Stimulated activated CD8-positive, alpha-beta memory T cell treated with anti-CD3 and anti-CD28 coated beads, Interleukin-7, amount 100 ng/mL, for 1 hour (primary cell): ENCODE measurements around the gene ARHGEF1.

Experiments used
- DNase-seq, 2 donors: peaks; one replicate each; pipeline ENCODE4 v3.0.0-alpha.2; 2020; ENCODE audit warnings: low read depth in 2 of 2

The ARHGEF1 gene

DNA sequence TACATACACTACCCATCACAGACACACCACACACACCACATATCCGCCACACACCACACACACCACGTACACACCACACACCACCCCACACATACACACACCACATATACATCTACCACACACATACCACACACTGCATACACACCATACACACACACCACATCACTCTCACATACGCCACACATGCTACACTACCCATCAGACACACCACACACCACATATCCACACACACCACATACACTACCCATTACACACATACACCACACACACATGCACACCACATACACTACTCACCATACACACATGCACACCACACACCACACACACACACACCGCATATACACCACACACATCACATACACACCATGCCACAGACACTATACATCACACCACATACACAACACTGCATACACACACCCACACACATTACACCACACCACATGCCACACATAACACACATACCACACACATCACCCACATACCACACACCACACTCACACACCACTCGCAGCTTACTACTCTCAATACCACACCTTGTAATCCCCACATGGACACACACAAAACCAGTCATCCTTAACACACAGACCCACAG is 35.8 kb downstream of the ARHGEF1 start:
- no peak for DNase-seq

DNA sequence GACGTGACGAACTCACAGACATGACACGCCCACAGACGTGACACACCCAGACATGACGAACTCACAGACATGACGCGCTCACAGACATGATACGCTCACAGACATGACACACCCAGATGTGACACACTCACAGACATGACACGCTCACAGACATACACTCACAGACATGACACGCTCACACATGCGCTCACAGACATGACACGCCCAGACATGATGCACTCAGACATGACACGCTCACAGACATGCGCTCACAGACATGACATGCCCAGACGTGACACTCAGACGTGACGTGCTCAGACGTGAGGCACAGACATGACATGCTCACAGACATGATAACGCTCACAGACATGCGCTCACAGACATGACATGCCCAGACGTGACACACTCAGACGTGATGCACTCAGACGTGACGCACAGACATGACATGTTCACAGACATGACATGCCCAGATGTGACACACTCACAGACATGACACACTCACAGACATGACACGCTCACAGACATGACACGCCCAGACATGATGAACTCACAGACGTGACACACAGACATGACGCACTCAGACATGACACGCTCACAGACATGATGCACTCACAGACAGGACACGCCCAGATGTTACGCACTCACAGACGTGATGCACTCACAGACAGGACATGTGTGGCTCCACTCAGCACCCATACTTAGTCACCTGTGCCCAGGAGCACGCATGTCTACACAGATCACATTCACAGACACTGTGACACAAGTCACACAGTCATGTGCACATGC is 37.1 kb downstream of the ARHGEF1 start:
- DNase-seq: no peak

DNA sequence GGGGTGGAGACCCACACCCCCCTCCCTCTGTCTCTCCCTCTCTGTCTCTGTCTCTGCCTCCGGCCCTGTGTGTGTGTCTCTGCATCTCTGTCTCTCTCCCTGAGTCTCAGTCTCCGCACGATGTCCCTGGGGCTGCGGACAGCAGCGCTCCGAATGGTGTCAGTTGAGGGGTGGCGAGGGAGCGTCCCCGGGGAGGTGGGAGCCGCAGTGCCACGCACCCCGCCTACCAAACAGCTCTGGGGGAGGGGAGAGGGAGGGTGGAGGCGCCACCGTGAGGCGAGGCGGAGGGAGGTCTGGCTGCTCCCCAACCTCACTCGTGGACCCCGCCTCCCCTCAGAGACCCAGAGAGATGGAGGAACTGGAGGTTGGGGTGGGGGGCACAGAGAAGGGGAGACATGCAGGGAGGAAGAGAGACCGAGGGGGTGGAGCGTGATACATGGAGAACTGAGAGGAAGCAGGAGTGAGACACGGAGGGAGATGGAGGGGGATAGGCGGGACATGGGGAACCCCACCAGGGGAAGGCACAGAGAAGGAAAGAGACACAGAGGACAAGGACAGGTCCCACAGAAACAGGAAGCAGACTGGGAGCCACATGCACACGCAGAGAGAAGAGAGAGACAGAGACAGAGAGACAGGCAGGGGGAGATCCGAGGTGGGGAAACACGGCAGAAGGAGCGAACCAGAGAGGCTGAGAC is 38.0 kb downstream of the ARHGEF1 start:
- no peak for DNase-seq

DNA sequence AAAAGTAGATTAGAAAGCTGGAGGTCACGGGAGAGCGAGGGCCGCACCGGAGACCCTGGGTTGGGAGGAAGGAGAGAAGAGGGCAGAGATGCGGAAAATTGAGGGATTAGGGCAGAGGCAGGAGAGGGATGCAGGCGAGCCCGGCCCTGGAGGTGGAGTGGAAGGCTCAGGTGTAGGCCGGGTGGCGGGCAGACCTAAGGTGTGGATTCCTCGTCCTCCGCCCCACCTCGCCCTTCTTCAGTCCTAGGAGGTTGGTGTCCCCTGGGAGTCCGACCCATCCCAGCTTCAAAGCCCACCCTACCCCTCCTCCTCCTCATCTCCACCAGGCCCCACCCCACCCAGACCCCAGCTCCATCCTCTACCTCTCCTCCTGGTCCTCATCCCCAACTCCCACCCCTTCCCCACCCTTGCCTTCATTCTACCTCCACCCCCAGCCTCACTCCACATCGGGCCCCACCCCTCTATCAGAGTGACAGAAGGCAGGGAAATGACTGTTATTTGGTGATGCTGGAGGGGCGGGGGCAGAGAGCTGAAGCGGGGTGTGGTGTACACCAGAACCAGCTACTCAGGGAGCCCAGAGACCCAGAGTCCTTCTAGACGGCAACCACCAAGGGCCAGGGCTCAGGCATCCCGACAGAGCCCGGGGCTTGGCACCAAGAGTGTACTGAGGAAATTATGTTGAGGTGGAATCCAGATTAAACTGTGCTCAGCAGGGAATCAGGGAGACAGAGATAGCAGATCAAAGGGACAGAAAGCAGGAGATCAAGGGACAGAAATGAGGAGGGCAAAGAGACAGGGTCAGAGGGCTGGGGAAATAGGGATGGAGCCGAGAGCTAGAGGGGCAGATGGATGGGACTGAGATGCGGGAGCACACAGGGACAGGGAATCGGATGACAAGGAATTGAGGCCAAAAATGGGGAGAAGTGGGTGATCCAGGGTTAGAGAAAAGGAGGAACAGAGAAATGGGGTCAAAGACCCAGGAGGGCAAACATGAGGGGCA is 38.9 kb downstream of the ARHGEF1 start:
- no peak for DNase-seq

DNA sequence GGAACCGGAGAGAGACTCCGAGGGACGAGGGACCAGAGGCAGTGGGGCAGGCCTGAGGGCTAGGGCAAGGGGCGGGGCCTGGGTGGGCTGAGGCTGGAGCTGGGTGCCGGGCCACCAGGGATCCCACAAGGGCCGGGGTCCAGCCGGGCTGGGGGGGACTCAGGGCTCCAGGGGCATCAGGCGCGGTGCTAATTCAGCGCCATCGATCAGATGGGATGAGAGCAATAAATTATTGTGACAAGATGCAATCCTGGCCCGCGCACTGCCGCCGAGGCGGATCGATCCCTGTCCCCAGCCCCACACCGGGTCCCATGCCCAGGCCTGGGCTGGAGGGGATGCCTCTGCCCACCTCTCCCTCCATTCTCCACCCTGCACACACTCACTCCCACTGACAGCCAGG is 39.6 kb downstream of the ARHGEF1 start:
- DNase-seq: no peak

DNA sequence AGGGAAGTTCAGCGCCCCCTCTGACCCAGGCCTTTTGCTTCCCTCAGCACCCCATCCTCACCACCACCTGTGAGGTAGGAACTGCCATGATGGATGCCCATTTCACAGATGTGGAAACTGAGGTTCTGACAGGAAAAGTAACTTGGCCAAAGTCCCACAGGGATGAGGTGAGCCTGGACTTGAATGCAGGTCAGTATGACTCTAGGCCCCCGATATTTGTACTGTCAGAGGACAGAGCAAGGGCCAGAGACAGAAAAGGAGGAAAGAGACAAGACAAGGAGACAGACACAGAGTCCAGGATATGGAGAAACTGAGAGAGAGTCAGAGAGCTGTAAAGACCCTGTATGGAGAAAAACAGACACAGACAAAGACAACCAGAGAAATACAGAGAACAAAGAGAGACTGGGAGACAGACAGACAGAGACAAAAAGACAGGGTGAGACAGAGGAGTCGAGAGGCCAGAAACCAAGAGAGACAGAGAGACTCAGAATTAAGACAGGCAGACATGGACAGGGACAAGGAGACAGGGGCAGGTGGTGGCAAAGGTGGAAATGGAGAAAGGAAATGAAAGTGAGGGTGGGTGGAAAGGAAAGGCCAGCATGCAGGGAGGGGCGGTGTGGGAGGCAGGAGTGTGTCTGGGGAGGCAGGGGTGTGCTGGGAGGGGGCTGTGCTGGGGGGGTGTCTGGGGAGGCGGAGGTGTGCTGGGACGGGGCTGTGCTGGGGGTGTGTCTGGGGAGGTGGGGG is 40.2 kb downstream of the ARHGEF1 start:
- DNase-seq: no peak

DNA sequence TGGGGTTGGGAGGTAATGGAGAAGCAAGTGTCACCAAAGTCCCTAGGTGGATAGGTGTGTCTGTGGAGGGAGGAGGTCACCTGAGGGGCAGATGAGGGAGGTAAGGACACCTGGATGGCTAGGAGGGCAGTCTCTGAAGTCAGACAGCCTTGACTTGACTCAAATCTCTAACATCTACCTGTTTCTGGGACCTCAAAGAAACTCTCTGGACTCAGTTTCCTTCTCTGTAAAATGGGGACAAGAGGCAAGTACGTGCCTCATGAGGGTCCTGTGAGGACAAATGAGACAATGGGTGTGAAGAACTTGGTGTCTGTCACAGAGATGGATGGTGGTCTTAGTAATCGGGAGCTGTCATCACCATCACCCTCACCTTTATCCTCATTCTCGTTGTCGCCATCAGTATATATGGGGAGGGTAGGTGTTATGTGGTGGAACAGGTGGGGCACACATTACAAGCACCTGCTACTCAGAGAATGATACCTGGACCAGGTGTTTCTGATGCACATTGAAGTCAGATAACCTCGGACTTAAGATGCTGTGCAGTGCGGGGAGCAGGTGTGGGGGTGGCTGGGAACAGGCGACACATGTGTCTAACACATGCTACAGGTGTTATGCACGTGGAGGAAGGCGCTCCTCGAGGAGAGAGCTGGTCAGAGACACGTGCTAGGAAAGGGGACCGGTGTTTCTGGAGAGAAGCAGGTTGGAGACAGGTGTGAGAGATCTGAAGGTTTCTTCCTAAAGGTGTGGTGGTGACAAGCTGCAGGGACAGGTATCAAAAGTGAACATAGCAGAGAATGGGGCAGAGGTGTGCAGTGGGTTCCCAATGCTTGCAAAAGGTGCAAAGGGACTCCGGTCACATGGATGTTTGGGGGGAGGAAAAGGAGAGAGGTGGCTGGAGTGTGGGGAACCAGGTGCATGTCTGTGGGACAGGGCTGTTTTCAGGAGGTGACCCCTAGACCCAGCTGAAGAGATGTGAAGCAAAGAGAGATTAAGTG is 41.5 kb downstream of the ARHGEF1 start:
- DNase-seq: no peak

DNA sequence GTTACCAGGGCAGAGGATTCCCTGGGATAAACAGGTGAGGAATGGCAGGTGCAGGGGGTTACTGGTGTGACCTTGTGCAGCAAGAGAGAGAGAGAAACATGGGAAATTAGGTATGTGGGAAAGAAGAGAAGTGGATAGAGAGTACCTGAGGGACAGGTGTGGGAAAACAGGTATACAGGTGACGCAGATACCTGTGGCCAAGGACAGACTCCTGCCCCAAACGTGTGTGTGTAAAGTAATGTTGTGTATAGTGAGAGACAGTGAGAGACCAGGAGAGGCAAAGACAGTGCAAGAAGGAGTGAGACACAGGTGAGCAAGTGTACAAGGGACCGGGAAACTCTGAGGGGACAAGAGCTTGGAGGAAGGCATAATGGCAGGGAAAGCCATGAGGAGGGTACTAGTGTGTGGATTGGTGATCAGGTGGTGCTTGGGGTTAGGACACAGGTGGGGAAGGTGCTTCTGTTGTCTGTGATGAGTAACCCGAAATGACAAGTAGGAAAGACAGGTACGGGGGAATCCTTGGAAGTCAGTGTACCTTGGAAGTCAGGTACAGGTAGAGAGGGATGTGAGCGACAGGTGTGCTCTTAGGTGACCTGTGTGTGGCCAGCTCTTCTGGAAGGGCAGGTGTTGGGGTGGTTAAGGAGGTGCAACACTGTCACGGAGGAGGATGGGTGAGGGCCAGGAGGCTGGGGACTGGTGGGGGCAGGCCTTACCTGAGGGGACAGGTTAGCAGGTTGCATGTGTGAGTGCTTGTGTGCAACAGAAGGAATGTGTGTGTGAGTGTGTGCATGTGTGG is 42.4 kb downstream of the ARHGEF1 start:
- no peak for DNase-seq

DNA sequence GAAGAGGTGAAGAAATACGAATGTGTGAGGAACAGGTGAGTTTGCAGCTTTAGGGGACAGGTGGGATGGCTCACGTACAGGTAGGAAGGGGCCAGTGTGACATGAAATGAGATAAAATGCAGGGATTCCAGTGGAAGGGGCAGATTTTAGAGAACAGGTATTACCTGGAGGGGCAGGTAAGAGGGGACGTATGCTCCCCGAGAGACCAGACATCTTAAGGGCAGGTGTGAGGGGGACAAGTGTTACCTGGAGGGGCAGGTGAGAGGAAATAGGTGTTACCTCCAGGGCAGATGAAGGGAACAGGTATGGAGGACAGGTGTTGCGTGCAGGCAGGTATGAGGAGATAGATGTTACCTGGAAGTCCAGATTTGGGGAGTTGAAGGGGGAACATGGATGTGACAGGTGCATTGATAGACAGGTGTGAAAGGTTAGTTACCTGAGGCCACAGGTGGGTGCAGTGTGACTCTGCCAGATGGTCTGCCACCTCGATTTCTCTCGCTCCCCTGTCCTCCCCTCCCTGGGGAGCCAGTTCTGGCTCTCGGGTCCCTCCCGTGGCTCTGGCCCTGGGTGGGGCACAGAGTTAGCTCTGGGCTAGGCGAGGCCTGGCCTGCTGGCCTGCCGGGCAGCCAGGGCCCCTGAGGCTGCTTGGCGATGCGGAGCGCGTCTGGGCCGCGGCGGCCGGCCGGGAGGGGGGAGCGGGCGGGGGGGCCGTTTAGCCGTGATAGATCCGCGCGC is 43.2 kb downstream of the ARHGEF1 start:
- no peak for DNase-seq

DNA sequence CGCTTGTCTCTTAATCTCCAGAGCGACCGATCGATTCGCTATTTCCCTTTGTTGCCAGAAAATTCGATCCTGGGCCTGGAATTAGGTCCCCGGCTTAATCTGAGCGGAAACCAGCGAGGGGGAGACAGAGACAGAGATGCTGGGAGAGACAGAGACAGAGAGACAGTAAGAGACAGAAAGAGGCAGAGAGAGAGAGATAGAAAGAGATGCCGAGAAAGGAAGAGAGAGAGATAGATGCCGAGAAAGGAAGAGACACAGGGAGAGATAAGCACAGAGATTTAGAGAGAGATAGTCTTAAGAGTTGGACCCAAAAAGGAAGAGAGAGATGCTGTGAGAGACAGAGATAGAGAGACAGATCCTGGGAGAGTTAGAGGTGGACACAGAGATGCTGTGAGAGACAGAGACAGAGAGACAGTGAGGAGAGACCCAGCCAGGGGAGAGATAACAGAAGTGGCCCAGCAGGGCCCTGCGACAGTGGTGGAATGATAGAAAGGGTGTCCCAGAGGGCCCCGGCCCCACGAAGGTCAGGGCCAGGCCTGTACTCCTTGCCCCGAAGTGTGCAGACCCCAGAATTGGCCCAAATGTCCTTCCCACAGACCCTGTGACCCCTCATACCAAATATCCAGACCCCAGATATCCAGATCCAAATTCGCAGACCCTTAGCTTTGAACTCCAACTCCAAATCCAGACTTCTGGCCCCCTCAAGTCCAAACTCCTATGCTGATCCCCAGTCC is 43.9 kb downstream of the ARHGEF1 start:
- DNase-seq: no peak

DNA sequence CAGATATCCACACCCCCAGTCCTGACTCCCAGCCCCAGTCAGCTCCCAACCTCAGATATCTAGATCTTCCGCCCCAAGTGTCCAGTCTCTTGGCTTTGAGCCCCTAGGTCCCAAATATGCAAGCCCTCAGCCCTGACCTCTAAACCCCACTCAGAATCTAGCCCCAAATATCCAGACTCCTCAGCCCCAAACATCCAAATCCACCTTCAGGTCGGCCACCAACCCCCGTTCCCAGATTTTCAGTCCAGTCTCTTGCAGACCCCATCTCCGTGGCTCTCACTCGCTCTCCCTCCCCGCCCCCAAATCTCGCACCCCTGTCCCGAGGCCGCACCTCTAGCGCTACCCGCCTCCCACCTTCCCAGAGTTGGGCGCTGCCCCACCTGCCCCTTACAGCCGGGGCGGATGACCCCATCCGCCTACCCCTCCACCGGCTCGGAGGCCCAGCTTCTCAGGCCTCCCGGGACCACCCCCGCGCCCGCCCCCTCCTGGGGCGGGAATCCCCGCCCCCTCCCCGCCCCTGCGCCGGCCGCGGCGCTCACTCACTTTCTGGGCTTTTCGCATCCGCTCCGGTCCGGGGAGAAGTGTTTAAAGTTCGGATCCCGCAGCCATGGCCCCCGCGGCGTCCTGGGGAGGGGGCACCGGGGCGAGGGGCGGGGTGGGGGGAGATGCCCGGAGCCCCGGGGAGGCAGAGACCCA is 44.7 kb downstream of the ARHGEF1 start:
- no peak for DNase-seq

DNA sequence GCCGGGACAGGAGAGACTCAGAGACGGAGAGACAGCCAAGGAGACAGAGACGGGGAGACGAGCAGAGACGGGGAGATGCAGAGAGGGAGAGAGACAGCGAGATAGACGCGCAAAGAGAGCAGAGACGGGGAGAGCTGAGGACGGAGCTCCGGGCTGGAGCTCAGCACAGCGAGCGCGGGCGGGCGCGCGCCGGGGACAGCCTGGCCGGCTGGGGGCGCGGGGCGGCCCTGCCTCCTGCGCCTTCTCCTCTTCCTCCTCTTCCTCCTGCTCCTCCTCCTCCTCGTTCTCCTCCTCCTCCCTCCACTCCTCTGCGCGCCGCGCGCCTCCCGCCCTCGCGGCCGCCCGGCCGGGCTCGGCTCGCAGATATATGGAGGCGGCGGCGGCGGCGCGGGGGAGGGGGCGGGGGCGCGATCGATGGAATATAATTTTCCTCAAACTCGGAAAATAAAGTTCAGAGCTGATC is 45.3 kb downstream of the ARHGEF1 start, which contains the start of gene ERFL:
TSS of gene ERFL (minus strand) at position 229 of the 463 bp plus-strand sequence. CDS start 15,530 bp downstream, outside the sequence.
- no peak for DNase-seq

DNA sequence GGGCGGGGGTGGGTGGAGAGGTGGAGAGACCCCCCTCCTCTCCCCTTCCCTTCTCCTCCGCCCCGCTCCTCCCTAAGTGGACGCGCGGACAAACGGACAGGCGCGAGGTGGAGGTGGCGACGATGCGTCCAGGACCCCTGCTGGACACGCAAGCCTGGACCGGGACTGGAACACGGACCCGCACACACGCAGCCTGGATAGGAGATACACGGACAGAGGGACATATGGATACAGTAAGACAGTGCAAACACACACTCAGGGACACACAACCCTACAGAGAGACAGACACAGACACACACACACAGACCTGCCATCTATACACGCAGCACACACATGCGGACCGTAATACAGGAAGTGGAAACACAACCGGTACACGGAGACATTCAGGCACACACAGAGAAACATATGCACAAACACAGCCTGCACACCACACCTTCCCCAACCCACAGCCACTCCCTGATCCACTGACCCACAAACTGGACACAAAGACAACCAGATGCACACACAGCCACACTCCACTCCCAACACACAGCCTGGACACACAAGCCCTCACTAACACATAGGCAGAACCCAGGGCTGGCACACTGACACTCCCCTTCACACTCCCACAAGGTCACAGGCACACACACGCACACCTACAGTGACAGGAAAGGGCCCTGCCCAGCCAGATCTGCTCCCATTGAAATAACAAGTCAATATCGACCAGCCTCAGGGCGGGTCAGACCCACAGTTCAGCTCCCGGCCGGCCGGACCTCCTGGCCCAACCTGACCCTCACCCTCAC is 46.0 kb downstream of the ARHGEF1 start:
- no peak for DNase-seq

DNA sequence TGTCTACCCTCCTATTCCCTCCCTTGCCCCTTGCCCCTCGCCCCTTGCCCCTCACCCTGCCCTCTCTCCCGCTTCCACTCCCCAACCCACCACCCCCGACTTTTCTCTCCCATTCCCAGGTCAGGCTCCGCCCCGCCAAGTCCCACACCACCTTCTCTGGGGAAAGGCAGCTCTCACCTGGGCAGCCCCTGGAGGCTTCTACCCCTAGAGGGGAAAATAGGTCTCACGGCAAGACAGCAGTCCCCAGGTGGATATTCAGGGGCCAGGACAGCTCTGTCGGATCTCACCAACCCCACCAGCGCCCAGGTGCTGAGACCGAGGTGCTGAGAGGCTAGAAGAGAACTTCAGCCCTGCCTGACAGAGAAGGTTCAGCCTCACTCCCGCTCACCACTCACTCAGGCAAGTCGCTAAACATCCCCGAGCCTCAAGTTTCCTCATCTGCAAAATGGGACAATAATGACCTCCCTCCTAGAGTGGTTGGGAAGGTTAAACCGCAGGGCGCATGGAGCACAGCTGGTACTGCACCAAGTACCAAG is 46.6 kb downstream of the ARHGEF1 start:
- no peak for DNase-seq

DNA sequence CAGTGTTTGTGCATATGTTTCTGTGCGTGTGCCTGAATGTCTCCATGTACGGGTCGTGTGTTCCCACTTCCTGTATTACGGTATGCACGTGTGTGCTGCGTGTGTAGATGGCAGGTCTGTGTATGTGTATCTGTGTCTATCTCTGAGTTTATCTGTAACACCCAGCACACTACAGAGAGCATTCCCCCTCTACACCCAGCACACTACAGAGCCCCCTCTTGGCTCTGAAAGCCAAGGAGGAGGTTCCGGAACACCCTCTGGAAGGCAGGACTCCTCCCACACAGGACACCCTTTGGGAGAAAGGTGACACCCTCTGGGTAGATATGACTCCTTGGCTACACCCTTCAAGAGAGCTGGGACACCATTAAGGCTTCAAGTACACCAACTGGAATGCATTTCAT is 47.3 kb downstream of the ARHGEF1 start:
- DNase-seq: no peak
